ENCODE measurements around the gene ABHD10. TPM values are rescaled to one million over a fixed set of nuclear protein-coding genes. Genes with fewer than 3 reads are reported as not detected.
A peak's percentile ranks its signal among the peaks of the same experiment; 100 is the strongest.

Gene ABHD10
- total RNA-seq, 1 donor from 2014 or later: 40.2 TPM

DNA sequence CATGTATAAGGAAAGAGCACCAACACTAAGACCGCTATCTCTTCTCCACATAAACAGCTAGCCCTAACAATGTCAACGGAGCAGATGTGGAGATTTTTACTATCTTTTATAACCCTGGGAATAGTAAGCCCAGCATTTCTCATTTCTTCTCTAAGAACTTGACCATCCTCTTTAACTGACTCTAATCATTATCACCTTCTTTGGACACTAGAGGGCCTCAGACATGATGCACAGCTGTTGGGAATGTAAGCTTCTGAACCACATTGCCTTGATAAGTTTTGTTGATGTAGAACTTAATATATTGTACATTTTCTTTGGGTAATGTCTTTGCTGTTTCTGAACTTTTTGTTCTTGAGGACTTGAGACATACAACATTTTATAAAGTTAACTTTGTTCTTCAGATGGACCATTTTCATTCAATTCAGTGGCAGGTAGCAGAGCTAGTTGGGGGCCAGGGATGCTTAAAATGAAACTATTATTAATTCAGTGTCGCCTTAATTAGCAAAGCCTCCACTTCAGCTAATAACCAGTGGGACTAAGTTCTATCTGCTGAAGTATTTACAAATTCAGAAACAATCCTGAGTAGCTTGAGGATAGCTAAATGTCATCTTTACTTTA, 10.3 kb downstream of the ABHD10 start:
- Mint-ChIP-seq H3K4me3 (no peak overlapping the region), H3K36me3 (peaks cover 45% of the 10 kb centered on the region), H3K4me1 (ENCODE audit: unreplicated experiment) (peaks cover 3% of the 10 kb centered on the region), H3K9me3 (no peaks in the 10 kb centered on the region), H3K27ac (no peak overlapping the region), H3K27me3 (no peaks in the 10 kb centered on the region)
- TF ChIP-seq, protein P1, sequence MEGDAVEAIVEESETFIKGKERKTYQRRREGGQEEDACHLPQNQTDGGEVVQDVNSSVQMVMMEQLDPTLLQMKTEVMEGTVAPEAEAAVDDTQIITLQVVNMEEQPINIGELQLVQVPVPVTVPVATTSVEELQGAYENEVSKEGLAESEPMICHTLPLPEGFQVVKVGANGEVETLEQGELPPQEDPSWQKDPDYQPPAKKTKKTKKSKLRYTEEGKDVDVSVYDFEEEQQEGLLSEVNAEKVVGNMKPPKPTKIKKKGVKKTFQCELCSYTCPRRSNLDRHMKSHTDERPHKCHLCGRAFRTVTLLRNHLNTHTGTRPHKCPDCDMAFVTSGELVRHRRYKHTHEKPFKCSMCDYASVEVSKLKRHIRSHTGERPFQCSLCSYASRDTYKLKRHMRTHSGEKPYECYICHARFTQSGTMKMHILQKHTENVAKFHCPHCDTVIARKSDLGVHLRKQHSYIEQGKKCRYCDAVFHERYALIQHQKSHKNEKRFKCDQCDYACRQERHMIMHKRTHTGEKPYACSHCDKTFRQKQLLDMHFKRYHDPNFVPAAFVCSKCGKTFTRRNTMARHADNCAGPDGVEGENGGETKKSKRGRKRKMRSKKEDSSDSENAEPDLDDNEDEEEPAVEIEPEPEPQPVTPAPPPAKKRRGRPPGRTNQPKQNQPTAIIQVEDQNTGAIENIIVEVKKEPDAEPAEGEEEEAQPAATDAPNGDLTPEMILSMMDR (conservative IDR thresholded peaks at IDR 0.05): peak; percentile 87
- no peak for DNase-seq (ENCODE audit: extremely low spot score, unreplicated experiment)

DNA sequence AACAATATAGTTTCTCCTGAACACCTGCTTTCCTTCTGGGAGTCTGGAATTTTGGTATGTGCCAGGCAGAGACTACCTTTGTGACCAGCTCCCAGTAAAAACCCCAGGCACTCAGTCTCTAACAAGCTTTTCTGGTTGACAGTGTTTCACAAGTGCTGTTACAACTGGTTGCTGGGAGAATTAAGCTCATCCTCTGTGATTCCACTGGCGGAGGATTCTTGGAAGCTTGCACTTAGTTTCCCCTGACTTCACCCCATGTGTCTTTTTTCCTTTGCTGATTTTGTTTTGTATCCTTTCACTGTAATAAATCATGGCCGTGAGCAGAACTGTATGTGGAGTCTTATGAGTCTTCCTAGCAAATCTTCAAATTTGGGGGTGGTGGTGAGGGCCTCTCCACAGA, 14.2 kb downstream of the ABHD10 start:
- peaks cover 21% of the 10 kb centered on the region for H3K36me3 Mint-ChIP-seq
- no peaks in the 10 kb centered on the region for H3K27me3 Mint-ChIP-seq
- no peak overlapping the region for H3K4me3 Mint-ChIP-seq
- DNase-seq (ENCODE audit: extremely low spot score, unreplicated experiment): no peak
- H3K27ac Mint-ChIP-seq: no peak overlapping the region
- TF ChIP-seq, protein P1 (conservative IDR thresholded peaks at IDR 0.05): no peak
- peaks cover 3% of the 10 kb centered on the region for H3K4me1 Mint-ChIP-seq (ENCODE audit: unreplicated experiment)
- no peaks in the 10 kb centered on the region for H3K9me3 Mint-ChIP-seq

DNA sequence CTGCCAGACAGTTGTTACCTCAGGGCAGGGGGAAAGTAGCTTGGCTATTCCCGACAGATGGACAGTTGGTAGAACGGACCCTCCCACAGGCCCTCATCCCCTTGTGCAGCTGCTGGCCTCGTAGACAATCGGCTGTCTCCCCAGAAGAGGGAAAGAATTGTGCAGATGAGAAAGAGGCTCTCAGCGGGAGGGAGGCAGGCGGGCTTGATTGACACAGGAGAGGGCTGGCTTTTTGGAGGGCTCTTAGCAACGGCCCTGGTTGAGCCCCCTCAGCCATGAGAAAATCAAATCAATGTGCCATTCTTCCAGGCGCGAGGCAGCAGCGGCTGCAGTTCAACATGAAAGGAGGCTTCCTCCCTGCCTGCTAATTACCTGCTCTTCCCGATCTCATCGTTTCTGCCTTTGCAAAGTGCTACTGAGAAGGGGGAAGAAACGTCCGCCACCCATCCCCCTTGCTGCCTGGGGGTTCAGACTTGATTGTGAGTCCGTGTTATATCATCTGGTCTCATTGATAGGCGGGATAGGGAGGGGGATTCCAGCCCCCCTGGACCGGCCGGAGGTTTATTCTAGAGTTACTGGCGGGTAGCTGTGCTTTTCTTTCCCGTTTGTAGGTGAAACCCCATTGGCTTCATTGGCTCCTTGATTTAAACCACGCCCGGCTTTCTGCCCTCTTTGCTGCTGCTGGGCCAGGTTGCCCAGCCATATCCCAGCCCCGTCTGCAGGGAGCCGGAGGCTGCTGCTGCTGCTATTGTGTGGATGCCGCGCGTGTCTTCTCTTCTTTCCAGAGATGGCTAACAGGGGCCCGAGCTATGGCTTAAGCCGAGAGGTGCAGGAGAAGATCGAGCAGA, 20.0 kb downstream of the ABHD10 start, which contains the start of gene TAGLN3:
Gene TAGLN3 (plus strand): TSS at position 287 of the 848 bp plus-strand sequence. CDS start 501 bp downstream, at position 788.
- TF ChIP-seq, protein P1 (conservative IDR thresholded peaks at IDR 0.05): no peak
- no peaks in the 10 kb centered on the region for H3K9me3 Mint-ChIP-seq
- DNase-seq (ENCODE audit: extremely low spot score, unreplicated experiment): no peak
- peak within 1 kb of the TSS; percentile 68 for H3K27ac Mint-ChIP-seq
- H3K4me1 Mint-ChIP-seq (ENCODE audit: unreplicated experiment): peaks cover 30% of the 10 kb centered on the region
- no peaks in the 10 kb centered on the region for H3K36me3 Mint-ChIP-seq
- peaks cover 27% of the 10 kb centered on the region for H3K27me3 Mint-ChIP-seq
- peak within 1 kb of the TSS; percentile 93 for H3K4me3 Mint-ChIP-seq

DNA sequence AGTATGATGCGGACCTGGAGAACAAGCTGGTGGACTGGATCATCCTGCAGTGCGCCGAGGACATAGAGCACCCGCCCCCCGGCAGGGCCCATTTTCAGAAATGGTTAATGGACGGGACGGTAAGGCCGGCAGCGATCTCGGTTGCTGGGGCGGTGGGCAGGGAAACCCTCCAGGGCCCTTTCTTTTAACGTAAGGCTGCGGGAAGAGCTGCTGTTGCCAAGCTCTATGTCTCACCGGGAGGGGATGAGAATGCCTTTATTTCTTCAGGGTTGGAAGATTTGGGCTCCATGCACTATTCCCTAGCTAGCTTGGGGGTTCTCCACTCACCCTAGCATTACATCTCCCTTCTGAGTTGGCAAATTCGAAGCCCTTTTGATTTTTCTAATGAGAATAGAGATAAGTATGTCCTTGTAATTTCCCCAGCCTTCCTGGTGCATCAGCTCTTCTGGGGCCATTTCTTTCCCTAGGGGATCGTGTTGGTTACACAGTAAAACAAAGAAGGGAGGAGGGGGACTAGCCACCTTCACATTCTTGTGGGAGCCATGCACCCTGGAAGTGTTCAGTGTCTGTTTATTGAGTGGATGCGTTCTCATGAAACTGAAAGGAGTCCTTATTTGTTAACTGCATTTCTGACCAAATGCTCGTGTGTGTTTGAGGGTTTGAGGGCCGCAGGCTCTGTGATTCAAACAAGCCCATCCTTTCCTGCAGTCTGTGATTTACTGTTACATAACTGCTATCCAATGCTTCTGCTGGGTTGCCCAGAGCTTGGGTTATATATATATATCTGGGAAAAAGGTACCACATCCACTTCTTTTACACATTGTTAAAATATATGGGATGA, 20.9 kb downstream of the ABHD10 start:
- Mint-ChIP-seq H3K27me3 (peaks cover 27% of the 10 kb centered on the region), H3K4me3 (peak overlapping the region; percentile 93), H3K27ac (peak overlapping the region; percentile 68), H3K4me1 (ENCODE audit: unreplicated experiment) (peaks cover 39% of the 10 kb centered on the region), H3K9me3 (no peaks in the 10 kb centered on the region), H3K36me3 (no peaks in the 10 kb centered on the region)
- no peak for DNase-seq (ENCODE audit: extremely low spot score, unreplicated experiment)
- TF ChIP-seq, protein P1 (conservative IDR thresholded peaks at IDR 0.05): no peak

DNA sequence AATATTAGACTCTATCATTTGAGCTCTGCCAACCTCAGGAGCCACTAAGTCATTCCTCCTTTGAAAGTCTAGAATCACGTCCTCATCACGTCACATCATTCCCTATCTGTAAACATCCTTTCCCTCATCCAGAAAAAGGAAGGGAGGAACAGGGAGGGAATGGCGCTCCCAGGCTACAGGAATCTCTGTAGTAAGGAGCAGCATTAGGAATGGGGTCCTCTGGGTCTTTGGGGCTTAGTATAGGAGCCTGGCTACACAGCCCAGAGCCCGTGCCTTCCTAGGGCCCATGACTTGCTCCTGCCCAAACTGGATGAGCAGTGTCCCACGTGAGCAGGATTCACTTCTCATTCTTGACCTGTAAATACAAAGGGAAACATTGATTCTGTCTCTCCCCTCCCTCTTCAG, 21.5 kb downstream of the ABHD10 start:
- Mint-ChIP-seq H3K9me3 (no peaks in the 10 kb centered on the region), H3K36me3 (peaks cover 4% of the 10 kb centered on the region), H3K4me3 (peak overlapping the region; percentile 93), H3K27me3 (peaks cover 27% of the 10 kb centered on the region), H3K4me1 (ENCODE audit: unreplicated experiment) (peaks cover 42% of the 10 kb centered on the region), H3K27ac (no peak overlapping the region)
- TF ChIP-seq, protein P1 (conservative IDR thresholded peaks at IDR 0.05): no peak
- no peak for DNase-seq (ENCODE audit: extremely low spot score, unreplicated experiment)

All from type B pancreatic cell (in vitro differentiated cells).